ENCODE results near the gene POU4F1. TPM values are rescaled to one million over a fixed set of nuclear protein-coding genes. Genes with fewer than 3 reads are reported as not detected.
A peak's percentile ranks its signal among the peaks of the same experiment; 100 is the strongest.

POU4F1 gene
- total and polyA plus RNA-seq, 7 donors, result 0.04 to 2.6 (median 0.17) TPM; not detected in 1

- no peak overlapping the region for H3K27ac ChIP-seq
- no peak for ATAC-seq
- no peaks in the 10 kb centered on the region for H3K36me3 ChIP-seq (ENCODE audit: insufficient read depth in 1 of 2, low read depth in 1 of 2)
- TF ChIP-seq, protein P1, sequence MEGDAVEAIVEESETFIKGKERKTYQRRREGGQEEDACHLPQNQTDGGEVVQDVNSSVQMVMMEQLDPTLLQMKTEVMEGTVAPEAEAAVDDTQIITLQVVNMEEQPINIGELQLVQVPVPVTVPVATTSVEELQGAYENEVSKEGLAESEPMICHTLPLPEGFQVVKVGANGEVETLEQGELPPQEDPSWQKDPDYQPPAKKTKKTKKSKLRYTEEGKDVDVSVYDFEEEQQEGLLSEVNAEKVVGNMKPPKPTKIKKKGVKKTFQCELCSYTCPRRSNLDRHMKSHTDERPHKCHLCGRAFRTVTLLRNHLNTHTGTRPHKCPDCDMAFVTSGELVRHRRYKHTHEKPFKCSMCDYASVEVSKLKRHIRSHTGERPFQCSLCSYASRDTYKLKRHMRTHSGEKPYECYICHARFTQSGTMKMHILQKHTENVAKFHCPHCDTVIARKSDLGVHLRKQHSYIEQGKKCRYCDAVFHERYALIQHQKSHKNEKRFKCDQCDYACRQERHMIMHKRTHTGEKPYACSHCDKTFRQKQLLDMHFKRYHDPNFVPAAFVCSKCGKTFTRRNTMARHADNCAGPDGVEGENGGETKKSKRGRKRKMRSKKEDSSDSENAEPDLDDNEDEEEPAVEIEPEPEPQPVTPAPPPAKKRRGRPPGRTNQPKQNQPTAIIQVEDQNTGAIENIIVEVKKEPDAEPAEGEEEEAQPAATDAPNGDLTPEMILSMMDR (IDR thresholded peaks at IDR 0.05), result no peak
- intact Hi-C loops (cut with DNase I), result loop anchor here in 1 of 2 donors (10.0 kb wide), 1 partner anchor 53 kb away; the partner anchor contains the start of gene OBI1
- no peak for DNase-seq
- peaks cover 3% of the 10 kb centered on the region for H3K4me1 ChIP-seq
- no peaks in the 10 kb centered on the region for H3K9me3 ChIP-seq
- WGBS, 3 donors, result 18 to 25% (median 22%) methylated on average over 38 to 112 of the region's 112 CpGs
- peak overlapping the region; percentile 66 for H3K4me3 ChIP-seq
- H3K27me3 ChIP-seq (ENCODE audit: insufficient read depth in 3 of 3, low read length in 2 of 3), result peaks cover 0 to 91% (median 45%) of the 10 kb centered on the region in 3 donors
These were observed 1.3 kb downstream of the POU4F1 start for GRCh38 chr13:78601874-78602560.

- no peaks in the 10 kb centered on the region for H3K9me3 ChIP-seq
- no peak overlapping the region for H3K27ac ChIP-seq
- H3K36me3 ChIP-seq (ENCODE audit: insufficient read depth in 1 of 2, low read depth in 1 of 2), result no peaks in the 10 kb centered on the region
- H3K4me3 ChIP-seq, result peak overlapping the region; percentile 16
- no peak for ATAC-seq
- H3K27me3 ChIP-seq (ENCODE audit: insufficient read depth in 3 of 3, low read length in 2 of 3), result peaks cover 0 to 91% (median 47%) of the 10 kb centered on the region in 3 donors
- H3K4me1 ChIP-seq, result peaks cover 3% of the 10 kb centered on the region
- WGBS, 3 donors, result 55 to 60% (median 56%) methylated on average over 53 to 58 of the region's 58 CpGs
- intact Hi-C loops (cut with DNase I), result loop anchor here in 1 of 2 donors (10.0 kb wide), 1 partner anchor 54 kb away; the partner anchor contains the start of gene OBI1
- TF ChIP-seq, protein P1 (IDR thresholded peaks at IDR 0.05), result no peak
- no peak for DNase-seq
These were observed 2.1 kb downstream of the POU4F1 start for GRCh38 chr13:78601124-78601873.

- DNase-seq (no peak), ATAC-seq (no peak)
- intact Hi-C loops (cut with DNase I), result loop anchor here in 1 of 2 donors (1.0 to 10.0 kb wide), 2 partner anchors 19 to 54 kb away; partner anchors contain the start of gene OBI1
- TF ChIP-seq, protein P1 (IDR thresholded peaks at IDR 0.05), result no peak
- no peak overlapping the region for H3K27ac ChIP-seq
- H3K27me3 ChIP-seq (ENCODE audit: insufficient read depth in 3 of 3, low read length in 2 of 3), result peaks cover 0 to 91% (median 50%) of the 10 kb centered on the region in 3 donors
- 66 to 67% (median 67%) methylated on average over 13 of the region's 13 CpGs for WGBS, 3 donors
- H3K4me3 ChIP-seq, result no peak overlapping the region
- no peaks in the 10 kb centered on the region for H3K36me3 ChIP-seq (ENCODE audit: insufficient read depth in 1 of 2, low read depth in 1 of 2)
- H3K9me3 ChIP-seq, result no peaks in the 10 kb centered on the region
- H3K4me1 ChIP-seq, result peaks cover 3% of the 10 kb centered on the region
These were observed 3.0 kb downstream of the POU4F1 start for GRCh38 chr13:78600280-78600883.

GRCh38 chr13:78599645-78600279, 3.6 kb downstream of the POU4F1 start:
- ATAC-seq (no peak), DNase-seq (no peak)
- H3K27me3 ChIP-seq (ENCODE audit: insufficient read depth in 3 of 3, low read length in 2 of 3), result peaks cover 0 to 91% (median 46%) of the 10 kb centered on the region in 3 donors
- TF ChIP-seq, protein P1 (IDR thresholded peaks at IDR 0.05), result no peak
- no peaks in the 10 kb centered on the region for H3K9me3 ChIP-seq
- no peak overlapping the region for H3K4me3 ChIP-seq
- WGBS, 3 donors, result 62 to 67% (median 64%) methylated on average over 6 of the region's 6 CpGs
- no peaks in the 10 kb centered on the region for H3K36me3 ChIP-seq (ENCODE audit: insufficient read depth in 1 of 2, low read depth in 1 of 2)
- no peak overlapping the region for H3K27ac ChIP-seq
- intact Hi-C loops (cut with DNase I), result loop anchor here in 1 of 2 donors (1.0 to 10.0 kb wide), 2 partner anchors 20 to 55 kb away; partner anchors contain the start of gene OBI1
- H3K4me1 ChIP-seq, result peaks cover 3% of the 10 kb centered on the region

Data from psoas muscle (tissue), 8 donors.